Measurements from ENCODE around the gene TBC1D8.

- TF ChIP-seq CTCF (IDR thresholded peaks at IDR 0.05; ENCODE audit: low read depth, low read length, poor library complexity, severe bottlenecking) (no peak), EZH2phosphoT487 (IDR thresholded peaks at IDR 0.05; ENCODE audit: borderline replicate concordance, low read length) (no peak)
Observed at GRCh38 chr2:101175991-101176390, 24.8 kb upstream of the TBC1D8 start.

All from DOHH2 (cell line).